HG03139 (cell line): ENCODE data around the gene ATXN3L.

Source experiments
- ATAC-seq: cut with Tn5 transposase; IDR thresholded peaks from one replicate; pipeline ENCODE4 v1.9.1; 2021; ENCODE audit not compliant: unreplicated experiment

The ATXN3L gene

GRCh38 chrX:13319953-13320352 is at the start of gene ATXN3L:
ATXN3L (minus strand) TSS chrX:13320053; CDS start chrX:13319934, 119 bp downstream.
- ATAC-seq: no peak

GRCh38 chrX:13369256-13370030 is 49.6 kb upstream of the ATXN3L start:
- ATAC-seq: no peak

- ATAC-seq: no peak
These were observed 48.1 kb upstream of the ATXN3L start for GRCh38 chrX:13367950-13368349.

GRCh38 chrX:13366698-13367097 is 46.8 kb upstream of the ATXN3L start:
- no peak for ATAC-seq

GRCh38 chrX:13365161-13365560 is 45.3 kb upstream of the ATXN3L start:
- ATAC-seq: no peak

GRCh38 chrX:13364230-13364857 is 44.5 kb upstream of the ATXN3L start:
- ATAC-seq: no peak

GRCh38 chrX:13360146-13360545 is 40.3 kb upstream of the ATXN3L start:
- no peak for ATAC-seq

GRCh38 chrX:13357925-13358324 is 38.1 kb upstream of the ATXN3L start:
- ATAC-seq: no peak

- ATAC-seq: no peak
These were observed 26.8 kb upstream of the ATXN3L start for GRCh38 chrX:13346646-13347045.

GRCh38 chrX:13345438-13345837 is 25.6 kb upstream of the ATXN3L start:
- ATAC-seq: no peak

- ATAC-seq: no peak
These were observed 25.2 kb upstream of the ATXN3L start for GRCh38 chrX:13345037-13345436.

- no peak for ATAC-seq
These were observed 21.7 kb upstream of the ATXN3L start for GRCh38 chrX:13341491-13342101.

- no peak for ATAC-seq
These were observed 20.4 kb upstream of the ATXN3L start for GRCh38 chrX:13340182-13340791.

GRCh38 chrX:13339607-13340006 is 19.8 kb upstream of the ATXN3L start:
- ATAC-seq: no peak

GRCh38 chrX:13338996-13339515 is 19.2 kb upstream of the ATXN3L start:
- no peak for ATAC-seq

GRCh38 chrX:13334491-13334890 is 14.6 kb upstream of the ATXN3L start:
- ATAC-seq: no peak

GRCh38 chrX:13330446-13330845 is 10.6 kb upstream of the ATXN3L start:
- ATAC-seq: no peak

GRCh38 chrX:13327666-13328065 is 7.8 kb upstream of the ATXN3L start:
- ATAC-seq: no peak

GRCh38 chrX:13323241-13323640 is 3.4 kb upstream of the ATXN3L start:
- ATAC-seq: no peak

- ATAC-seq: no peak
These were observed 2.5 kb downstream of the ATXN3L start for GRCh38 chrX:13317366-13317765.

- no peak for ATAC-seq
These were observed 8.3 kb downstream of the ATXN3L start for GRCh38 chrX:13311560-13311959.

- no peak for ATAC-seq
These were observed 10.2 kb downstream of the ATXN3L start for GRCh38 chrX:13309631-13310030.
